GM12874 (cell line): Measurements from ENCODE around the gene CCNI2.
A peak's percentile ranks its signal among the peaks of the same experiment; 100 is the strongest.

Source experiments
- TF ChIP-seq, protein P1 (sequence below): IDR thresholded peaks from 2 replicates; pipeline ENCODE4 v1.5.1; 2011; ENCODE audit warnings: low read depth, mild to moderate bottlenecking, control low read depth, low read length, moderate library complexity; ENCODE audit not compliant: insufficient read depth

The CCNI2 gene

DNA sequence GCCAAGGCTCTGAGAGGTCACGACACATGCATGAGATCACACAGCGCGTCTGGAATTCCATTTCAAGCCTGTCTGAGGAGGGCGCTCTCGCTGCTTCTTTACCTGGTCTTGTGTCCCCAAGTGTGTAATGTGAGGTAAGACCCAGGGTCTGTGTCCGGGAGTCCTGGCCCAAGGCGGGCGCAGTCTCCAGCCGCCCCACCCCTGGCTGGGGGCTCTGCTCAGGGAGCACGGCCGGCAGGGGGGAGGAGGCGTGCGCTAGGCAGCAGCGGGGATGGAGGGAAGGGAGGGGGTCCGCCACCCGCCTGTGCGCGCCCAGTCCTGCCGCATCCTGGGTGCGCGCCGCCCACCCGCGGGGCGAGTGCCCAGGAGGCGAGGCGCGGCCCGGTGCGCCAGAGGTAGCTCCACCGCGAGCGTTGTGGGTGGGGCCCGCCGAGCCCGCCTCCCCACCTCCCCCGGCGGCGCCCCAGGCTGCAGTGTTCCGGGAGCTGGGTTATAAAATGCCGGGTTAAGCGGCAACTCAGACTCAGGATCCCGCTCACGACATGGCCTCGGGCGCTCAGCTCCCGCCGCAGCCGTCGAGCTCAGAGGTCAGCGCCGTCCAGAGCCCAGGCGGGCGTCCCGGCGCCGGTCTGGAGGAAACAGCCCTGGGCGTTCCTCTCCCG, at the start of gene CCNI2:
Gene CCNI2 (plus strand): TSS at position 473 of the 662 bp plus-strand sequence. CDS start 70 bp downstream, at position 543.
- TF ChIP-seq, protein P1, sequence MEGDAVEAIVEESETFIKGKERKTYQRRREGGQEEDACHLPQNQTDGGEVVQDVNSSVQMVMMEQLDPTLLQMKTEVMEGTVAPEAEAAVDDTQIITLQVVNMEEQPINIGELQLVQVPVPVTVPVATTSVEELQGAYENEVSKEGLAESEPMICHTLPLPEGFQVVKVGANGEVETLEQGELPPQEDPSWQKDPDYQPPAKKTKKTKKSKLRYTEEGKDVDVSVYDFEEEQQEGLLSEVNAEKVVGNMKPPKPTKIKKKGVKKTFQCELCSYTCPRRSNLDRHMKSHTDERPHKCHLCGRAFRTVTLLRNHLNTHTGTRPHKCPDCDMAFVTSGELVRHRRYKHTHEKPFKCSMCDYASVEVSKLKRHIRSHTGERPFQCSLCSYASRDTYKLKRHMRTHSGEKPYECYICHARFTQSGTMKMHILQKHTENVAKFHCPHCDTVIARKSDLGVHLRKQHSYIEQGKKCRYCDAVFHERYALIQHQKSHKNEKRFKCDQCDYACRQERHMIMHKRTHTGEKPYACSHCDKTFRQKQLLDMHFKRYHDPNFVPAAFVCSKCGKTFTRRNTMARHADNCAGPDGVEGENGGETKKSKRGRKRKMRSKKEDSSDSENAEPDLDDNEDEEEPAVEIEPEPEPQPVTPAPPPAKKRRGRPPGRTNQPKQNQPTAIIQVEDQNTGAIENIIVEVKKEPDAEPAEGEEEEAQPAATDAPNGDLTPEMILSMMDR = peak; percentile 60

GRCh38 chr5:132704875-132705274, 42.4 kb upstream of the CCNI2 start:
- TF ChIP-seq, protein P1 = no peak

DNA sequence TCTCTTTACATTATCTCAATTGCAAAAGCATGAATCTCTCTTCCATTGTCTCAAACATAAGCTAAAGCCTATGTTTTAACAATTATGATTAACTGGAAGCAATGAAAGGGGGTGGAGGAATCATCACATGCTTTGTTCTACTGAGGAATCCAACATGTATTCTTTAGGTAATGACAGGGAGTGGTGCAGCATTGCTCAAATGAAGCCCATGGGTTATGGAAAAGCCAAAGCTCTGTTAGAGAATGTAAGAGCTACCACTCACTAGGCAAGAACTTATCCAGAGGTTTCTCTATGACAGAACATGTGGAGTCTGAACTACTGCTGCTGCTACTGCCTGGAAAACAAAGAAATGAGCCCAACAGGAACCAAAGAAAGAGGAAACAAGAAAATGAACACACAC, 38.6 kb upstream of the CCNI2 start:
- TF ChIP-seq, protein P1 = no peak

DNA sequence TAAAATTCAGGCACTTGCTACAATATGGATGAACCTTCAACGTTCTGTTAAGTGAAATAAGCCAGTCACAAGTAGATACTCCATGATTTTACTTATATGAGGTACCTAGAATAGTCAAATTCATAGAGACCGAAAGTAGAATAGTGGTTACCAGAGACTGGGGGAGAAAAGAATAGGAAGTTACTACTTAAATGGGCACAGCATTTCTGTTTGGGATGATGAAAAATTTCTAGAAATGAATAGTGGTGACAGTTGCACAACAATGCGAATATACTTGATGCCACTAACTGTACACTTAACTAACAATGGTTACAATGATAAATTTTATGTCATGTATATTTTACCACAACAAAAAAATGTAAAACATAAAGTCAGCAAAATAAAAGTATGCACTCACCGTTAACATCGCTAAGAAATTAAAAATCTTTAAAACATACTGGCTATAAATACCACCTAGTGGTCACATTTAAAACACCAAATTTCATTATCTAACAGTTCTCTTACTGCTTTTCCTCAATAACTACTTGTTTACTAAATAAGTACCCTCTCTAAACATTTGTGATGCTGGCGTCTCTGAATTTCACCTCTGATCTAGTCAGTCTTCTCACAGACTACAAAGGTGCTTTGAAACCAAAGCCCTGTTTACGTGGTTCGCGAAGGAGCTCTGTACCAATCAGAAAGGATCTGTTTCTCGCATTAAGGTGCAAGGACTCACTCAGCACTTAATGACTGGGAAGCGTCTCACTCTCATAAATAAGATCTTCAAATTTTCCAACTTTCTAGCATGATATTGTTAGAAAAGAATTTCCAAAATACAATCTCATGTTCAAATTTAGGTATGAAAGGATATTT, 32.5 kb upstream of the CCNI2 start:
- TF ChIP-seq, protein P1 = no peak

DNA sequence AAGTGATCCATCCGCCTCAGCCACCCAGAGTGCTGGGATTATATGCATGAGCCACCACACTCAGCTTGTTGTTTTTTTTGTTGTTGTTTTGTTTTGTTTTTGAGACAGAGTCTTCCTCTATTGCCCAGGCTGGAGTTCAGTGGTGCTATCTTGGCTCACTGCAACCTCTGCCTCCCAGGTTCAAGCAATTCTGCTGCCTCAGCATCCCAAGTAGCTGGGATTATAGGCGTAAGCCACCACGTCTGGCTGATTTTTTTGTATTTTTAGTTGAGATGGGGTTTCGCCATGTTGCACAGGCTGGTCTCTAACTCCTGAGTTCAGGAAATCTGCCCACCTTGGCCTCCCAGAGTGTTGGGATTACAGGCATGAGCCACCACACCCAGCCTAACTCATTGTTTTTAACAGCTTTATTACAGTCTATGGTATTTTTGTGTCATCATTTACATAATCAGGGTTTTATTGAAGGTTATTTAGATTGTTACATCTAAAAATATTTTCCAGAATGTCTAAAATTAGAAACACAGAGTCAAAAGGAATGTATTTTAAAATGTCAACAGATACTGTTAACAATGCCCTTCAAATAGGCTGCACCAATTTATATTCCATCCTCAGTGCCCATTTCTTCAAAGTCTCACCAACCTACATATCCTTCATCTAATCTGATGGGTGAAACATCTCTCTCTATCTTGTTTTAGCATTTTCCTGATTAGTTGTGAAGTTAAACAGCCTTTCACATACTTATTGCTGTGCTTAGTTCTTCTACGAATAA, 28.5 kb upstream of the CCNI2 start:
- TF ChIP-seq, protein P1 = no peak

DNA sequence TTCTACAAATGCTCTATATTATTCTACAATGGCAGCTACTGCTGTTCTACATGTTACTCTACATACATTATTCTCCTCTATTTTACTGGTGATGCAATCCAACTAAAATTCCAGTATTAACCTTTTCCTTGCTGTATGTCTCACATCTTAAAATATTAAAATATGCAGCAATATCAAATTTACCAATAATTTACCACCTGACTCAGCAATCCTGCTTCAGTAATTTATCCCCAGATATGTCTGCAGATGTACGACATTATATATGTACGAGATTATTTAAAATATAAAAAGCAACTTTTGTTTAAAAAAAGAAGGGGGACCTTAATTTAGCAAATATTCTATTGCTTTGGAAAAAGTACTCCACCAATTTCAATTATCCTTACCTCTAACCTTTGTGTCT, 21.5 kb upstream of the CCNI2 start:
- TF ChIP-seq, protein P1 = no peak

- TF ChIP-seq, protein P1 = no peak
Observed at GRCh38 chr5:132729896-132730295, 17.3 kb upstream of the CCNI2 start.
